ENCODE results near the gene MGMT. TPM values are rescaled to one million over a fixed set of nuclear protein-coding genes. Genes with fewer than 3 reads are reported as not detected.

Gene MGMT
- polyA plus RNA-seq, 1 donor from 2014 or later = 0.94 TPM

DNA sequence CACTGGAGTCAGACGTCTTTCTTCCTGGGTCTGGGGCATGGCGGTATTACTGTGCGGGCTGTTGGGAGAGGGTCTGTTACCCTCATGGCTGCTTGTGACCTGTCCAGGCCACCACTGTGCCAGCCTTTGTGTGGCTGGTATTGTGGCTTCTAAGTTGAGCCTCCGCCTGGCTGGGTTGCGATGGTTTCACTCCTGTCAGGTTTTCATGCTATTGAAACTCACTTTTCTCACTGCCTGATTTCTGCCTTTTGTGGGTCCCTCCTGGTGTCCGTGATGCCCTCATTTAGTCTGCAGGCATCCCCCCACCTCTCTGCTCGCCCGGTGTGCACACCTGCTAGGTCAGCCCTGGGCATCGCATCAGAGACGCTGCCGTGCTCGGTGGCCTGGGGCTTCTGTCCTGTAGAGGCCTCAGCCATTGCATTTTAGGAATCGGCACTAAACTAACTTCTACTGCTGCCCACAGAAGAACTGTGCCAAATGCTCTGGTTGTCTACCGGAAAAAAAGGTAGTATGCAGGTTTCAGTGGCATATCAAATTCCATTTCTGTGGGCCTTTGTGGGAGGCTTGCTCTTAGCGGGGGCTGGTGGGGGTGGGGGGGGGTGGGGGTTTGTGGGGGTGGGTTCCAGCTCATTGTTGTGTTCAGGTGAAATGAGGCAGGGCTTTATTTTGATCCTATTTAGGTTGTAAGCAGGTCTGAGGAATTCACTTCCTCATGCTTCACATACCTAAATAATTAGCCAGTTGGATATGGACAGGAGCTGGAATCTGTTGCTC is 64.3 kb downstream of the MGMT start:
- no peak overlapping the region for H3K4me2 ChIP-seq (ENCODE audit: low read length)
- no peaks in the 10 kb centered on the region for H3K9me3 ChIP-seq (ENCODE audit: low read length)
- H4K20me1 ChIP-seq (ENCODE audit: insufficient read depth) = no peaks in the 10 kb centered on the region
- no peak overlapping the region for H3K4me3 ChIP-seq (ENCODE audit: low read length)
- H3K36me3 ChIP-seq (ENCODE audit: insufficient read depth, low read length) = no peaks in the 10 kb centered on the region
- H3K9me2 ChIP-seq (ENCODE audit: insufficient read depth, low read length) = no peaks in the 10 kb centered on the region
- no peaks in the 10 kb centered on the region for H3K27me3 ChIP-seq (ENCODE audit: insufficient read depth, low read depth, low read length)
- H3K79me2 ChIP-seq (replicated peaks; ENCODE audit: insufficient read depth, low read length) = no peaks in the 10 kb centered on the region
- no peak for TF ChIP-seq TAF1 (IDR thresholded peaks at IDR 0.05; ENCODE audit: low read depth)
- TF ChIP-seq RAD21 (conservative IDR thresholded peaks at IDR 0.05) = no peak
- TF ChIP-seq EZH2 (IDR thresholded peaks at IDR 0.05; ENCODE audit: borderline replicate concordance, insufficient read depth, low read length, poor library complexity, severe bottlenecking) = no peak
- TF ChIP-seq POLR2AphosphoS5 (IDR thresholded peaks at IDR 0.05) = no peak
- TF ChIP-seq, protein P1, sequence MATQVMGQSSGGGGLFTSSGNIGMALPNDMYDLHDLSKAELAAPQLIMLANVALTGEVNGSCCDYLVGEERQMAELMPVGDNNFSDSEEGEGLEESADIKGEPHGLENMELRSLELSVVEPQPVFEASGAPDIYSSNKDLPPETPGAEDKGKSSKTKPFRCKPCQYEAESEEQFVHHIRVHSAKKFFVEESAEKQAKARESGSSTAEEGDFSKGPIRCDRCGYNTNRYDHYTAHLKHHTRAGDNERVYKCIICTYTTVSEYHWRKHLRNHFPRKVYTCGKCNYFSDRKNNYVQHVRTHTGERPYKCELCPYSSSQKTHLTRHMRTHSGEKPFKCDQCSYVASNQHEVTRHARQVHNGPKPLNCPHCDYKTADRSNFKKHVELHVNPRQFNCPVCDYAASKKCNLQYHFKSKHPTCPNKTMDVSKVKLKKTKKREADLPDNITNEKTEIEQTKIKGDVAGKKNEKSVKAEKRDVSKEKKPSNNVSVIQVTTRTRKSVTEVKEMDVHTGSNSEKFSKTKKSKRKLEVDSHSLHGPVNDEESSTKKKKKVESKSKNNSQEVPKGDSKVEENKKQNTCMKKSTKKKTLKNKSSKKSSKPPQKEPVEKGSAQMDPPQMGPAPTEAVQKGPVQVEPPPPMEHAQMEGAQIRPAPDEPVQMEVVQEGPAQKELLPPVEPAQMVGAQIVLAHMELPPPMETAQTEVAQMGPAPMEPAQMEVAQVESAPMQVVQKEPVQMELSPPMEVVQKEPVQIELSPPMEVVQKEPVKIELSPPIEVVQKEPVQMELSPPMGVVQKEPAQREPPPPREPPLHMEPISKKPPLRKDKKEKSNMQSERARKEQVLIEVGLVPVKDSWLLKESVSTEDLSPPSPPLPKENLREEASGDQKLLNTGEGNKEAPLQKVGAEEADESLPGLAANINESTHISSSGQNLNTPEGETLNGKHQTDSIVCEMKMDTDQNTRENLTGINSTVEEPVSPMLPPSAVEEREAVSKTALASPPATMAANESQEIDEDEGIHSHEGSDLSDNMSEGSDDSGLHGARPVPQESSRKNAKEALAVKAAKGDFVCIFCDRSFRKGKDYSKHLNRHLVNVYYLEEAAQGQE (IDR thresholded peaks at IDR 0.05; ENCODE audit: borderline replicate concordance) = no peak
- no peak for TF ChIP-seq EP300 (conservative IDR thresholded peaks at IDR 0.05; ENCODE audit: poor library complexity, severe bottlenecking)
- TF ChIP-seq SMC3 (conservative IDR thresholded peaks at IDR 0.05; ENCODE audit: poor library complexity) = no peak
- TF ChIP-seq MXI1 (conservative IDR thresholded peaks at IDR 0.05; ENCODE audit: poor library complexity, severe bottlenecking) = no peak
- TF ChIP-seq, protein P2, sequence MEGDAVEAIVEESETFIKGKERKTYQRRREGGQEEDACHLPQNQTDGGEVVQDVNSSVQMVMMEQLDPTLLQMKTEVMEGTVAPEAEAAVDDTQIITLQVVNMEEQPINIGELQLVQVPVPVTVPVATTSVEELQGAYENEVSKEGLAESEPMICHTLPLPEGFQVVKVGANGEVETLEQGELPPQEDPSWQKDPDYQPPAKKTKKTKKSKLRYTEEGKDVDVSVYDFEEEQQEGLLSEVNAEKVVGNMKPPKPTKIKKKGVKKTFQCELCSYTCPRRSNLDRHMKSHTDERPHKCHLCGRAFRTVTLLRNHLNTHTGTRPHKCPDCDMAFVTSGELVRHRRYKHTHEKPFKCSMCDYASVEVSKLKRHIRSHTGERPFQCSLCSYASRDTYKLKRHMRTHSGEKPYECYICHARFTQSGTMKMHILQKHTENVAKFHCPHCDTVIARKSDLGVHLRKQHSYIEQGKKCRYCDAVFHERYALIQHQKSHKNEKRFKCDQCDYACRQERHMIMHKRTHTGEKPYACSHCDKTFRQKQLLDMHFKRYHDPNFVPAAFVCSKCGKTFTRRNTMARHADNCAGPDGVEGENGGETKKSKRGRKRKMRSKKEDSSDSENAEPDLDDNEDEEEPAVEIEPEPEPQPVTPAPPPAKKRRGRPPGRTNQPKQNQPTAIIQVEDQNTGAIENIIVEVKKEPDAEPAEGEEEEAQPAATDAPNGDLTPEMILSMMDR (IDR thresholded peaks at IDR 0.05; ENCODE audit: poor library complexity, severe bottlenecking) = no peak
- no peaks in the 10 kb centered on the region for H3F3A ChIP-seq (ENCODE audit: insufficient read depth, low read length, poor library complexity, severe bottlenecking)
- H3K9ac ChIP-seq (ENCODE audit: low read length) = no peak overlapping the region
- H2AFZ ChIP-seq (ENCODE audit: low read depth, low read length) = no peak overlapping the region
- no peak overlapping the region for H3K27ac ChIP-seq (ENCODE audit: low read length)

DNA sequence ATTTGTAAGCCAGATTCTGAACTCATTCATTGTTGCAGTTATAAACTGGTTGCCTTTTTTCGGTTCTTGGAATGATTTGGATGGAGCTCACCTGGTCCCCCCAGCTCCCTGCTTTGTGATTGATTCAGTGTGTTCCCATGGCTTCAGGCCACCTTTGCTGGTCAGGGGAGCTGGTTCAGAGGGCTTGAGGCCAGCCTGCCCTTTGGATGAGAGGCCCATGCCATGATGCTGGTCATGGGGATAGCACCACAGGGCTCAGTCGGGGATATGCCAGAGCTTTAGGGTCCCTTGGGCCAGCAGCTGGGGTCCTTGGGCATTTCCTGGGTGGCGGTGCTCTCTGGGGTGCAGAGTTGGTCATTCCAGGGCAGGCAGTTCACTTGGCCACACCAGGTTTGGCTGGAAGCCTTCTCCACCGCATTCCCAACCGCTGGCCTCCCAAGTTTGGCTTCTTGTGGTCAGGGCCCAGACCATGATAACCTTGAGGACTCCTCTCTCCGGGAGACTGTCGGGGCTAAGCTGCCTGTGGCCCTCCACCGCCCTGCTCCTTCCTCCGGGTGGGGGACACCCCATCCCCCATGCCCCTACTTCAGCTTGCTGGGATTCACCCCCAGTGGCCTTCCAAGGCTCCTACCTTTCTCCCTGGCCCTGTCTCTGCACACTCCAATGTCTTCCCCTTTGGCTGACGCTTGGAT is 65.1 kb downstream of the MGMT start:
- no peaks in the 10 kb centered on the region for H3K9me2 ChIP-seq (ENCODE audit: insufficient read depth, low read length)
- TF ChIP-seq POLR2AphosphoS5 (IDR thresholded peaks at IDR 0.05) (no peak), EP300 (conservative IDR thresholded peaks at IDR 0.05; ENCODE audit: poor library complexity, severe bottlenecking) (no peak), TAF1 (IDR thresholded peaks at IDR 0.05; ENCODE audit: low read depth) (no peak), SMC3 (conservative IDR thresholded peaks at IDR 0.05; ENCODE audit: poor library complexity) (no peak), RAD21 (conservative IDR thresholded peaks at IDR 0.05) (no peak), MXI1 (conservative IDR thresholded peaks at IDR 0.05; ENCODE audit: poor library complexity, severe bottlenecking) (no peak), EZH2 (IDR thresholded peaks at IDR 0.05; ENCODE audit: borderline replicate concordance, insufficient read depth, low read length, poor library complexity, severe bottlenecking) (no peak)
- TF ChIP-seq, protein P2 (IDR thresholded peaks at IDR 0.05; ENCODE audit: poor library complexity, severe bottlenecking) = no peak
- TF ChIP-seq, protein P1 (IDR thresholded peaks at IDR 0.05; ENCODE audit: borderline replicate concordance) = no peak
- H3K27ac ChIP-seq (ENCODE audit: low read length) = no peak overlapping the region
- no peaks in the 10 kb centered on the region for H3F3A ChIP-seq (ENCODE audit: insufficient read depth, low read length, poor library complexity, severe bottlenecking)
- H3K9ac ChIP-seq (ENCODE audit: low read length) = no peak overlapping the region
- no peaks in the 10 kb centered on the region for H3K9me3 ChIP-seq (ENCODE audit: low read length)
- no peaks in the 10 kb centered on the region for H3K36me3 ChIP-seq (ENCODE audit: insufficient read depth, low read length)
- H3K27me3 ChIP-seq (ENCODE audit: insufficient read depth, low read depth, low read length) = no peaks in the 10 kb centered on the region
- H3K4me2 ChIP-seq (ENCODE audit: low read length) = no peak overlapping the region
- no peak overlapping the region for H3K4me3 ChIP-seq (ENCODE audit: low read length)
- no peaks in the 10 kb centered on the region for H3K79me2 ChIP-seq (replicated peaks; ENCODE audit: insufficient read depth, low read length)
- H4K20me1 ChIP-seq (ENCODE audit: insufficient read depth) = no peaks in the 10 kb centered on the region
- H2AFZ ChIP-seq (ENCODE audit: low read depth, low read length) = no peak overlapping the region

Data from neural cell (in vitro differentiated cells).